Panc1 (cell line): ENCODE measurements around the gene GRIK3. TPM values are rescaled to one million over a fixed set of nuclear protein-coding genes. Genes with fewer than 3 reads are reported as not detected.

ENCODE experiments used
- ATAC-seq: fragments of 200-7000 bp; cut with Tn5 transposase; 2 replicates; pipeline ENCODE4 v1.9.1; 2020; ENCODE audit warnings: mild to moderate bottlenecking, moderate library complexity
- BruUV-seq: library from RNA; stranded (reverse); fragments of 400-500 nt; replicated peaks from 2 replicates; lab custom pipeline; 2021; lab: Mats Ljungman, UMichigan
- CTCF ChIA-PET: fragments of 300-600 bp; sonication (Branson Sonifier 250); formaldehyde crosslinking; loops from one replicate; lab custom pipeline; 2022; ENCODE audit warnings: antibody characterized with exemption; lab: Charles Lee
- POLR2A ChIA-PET: fragments of 300-600 bp; sonication (Branson Sonifier 250); formaldehyde crosslinking; loops from one replicate; lab custom pipeline; 2022; ENCODE audit warnings: antibody characterized with exemption; lab: Charles Lee
- DNase-seq: peaks from one replicate; pipeline ENCODE4 v3.0.0-alpha.2; 2010; ENCODE audit warnings: low read depth, low spot score
- H3K27ac ChIP-seq: 2 replicates; pipeline ENCODE4 v1.5.1; 2011; ENCODE audit warnings: mild to moderate bottlenecking, low read length, inconsistent platforms
- H3K27me3 ChIP-seq: fragments of 200-500 bp; sonication (Bioruptor generic); 2 replicates; pipeline ENCODE4 v1.6.0; 2014; ENCODE audit warnings: low read length, inconsistent platforms; ENCODE audit not compliant: control insufficient read depth, insufficient read depth
- H3K36me3 ChIP-seq: fragments of 200-500 bp; sonication (Bioruptor generic); 2 replicates; pipeline ENCODE4 v1.5.1; 2014; ENCODE audit warnings: inconsistent platforms, mild to moderate bottlenecking, low read length, moderate library complexity; ENCODE audit not compliant: control insufficient read depth, insufficient read depth
- H3K4me1 ChIP-seq: 2 replicates; pipeline ENCODE4 v1.5.1; 2011; ENCODE audit warnings: inconsistent platforms, mild to moderate bottlenecking, low read length, moderate library complexity; ENCODE audit not compliant: control insufficient read depth, insufficient read depth
- H3K4me3 ChIP-seq, 2 experiments: 2 replicates each; pipeline ENCODE4 v1.5.1; 2011 to 2012; ENCODE audit warnings: low read depth in 2 of 2, low read length in 2 of 2, mild to moderate bottlenecking in 2 of 2, inconsistent platforms in 1 of 2, moderate library complexity in 1 of 2
- H3K9me3 ChIP-seq: fragments of 200-500 bp; sonication (Bioruptor generic); 2 replicates; pipeline ENCODE4 v1.5.1; 2014; ENCODE audit warnings: low read depth, mild to moderate bottlenecking, inconsistent platforms, low read length, moderate library complexity; ENCODE audit not compliant: control insufficient read depth, insufficient read depth
- POLR2AphosphoS5 ChIP-seq: IDR thresholded peaks from 2 replicates; pipeline ENCODE4 v1.6.1; 2012; ENCODE audit warnings: mild to moderate bottlenecking, low read depth, low read length, moderate library complexity
- SIN3A ChIP-seq: IDR thresholded peaks from 2 replicates; pipeline ENCODE4 v1.6.1; 2012; ENCODE audit warnings: low read depth, mild to moderate bottlenecking, low read length, moderate library complexity, borderline replicate concordance; ENCODE audit not compliant: insufficient read depth
- TCF7L2 ChIP-seq: IDR thresholded peaks from 2 replicates; pipeline ENCODE4 v1.6.1; 2011; ENCODE audit warnings: mild to moderate bottlenecking, low read depth, low read length, inconsistent platforms
- in situ Hi-C: cut with HindIII; loops from 2 replicates; pipeline ENCODE4 v1.10.0; 2016; ENCODE audit warnings: low sequenced_read_pairs, low pct_unique_long_range_greater_than_20kb
- intact Hi-C: fragments of 100-400 bp; cut with micrococcal nuclease; formaldehyde crosslinking; loops from one replicate; pipeline ENCODE4 v1.10.0; 2022; ENCODE audit not compliant: unreplicated experiment
- total RNA-seq: library from RNA; stranded (reverse); gene quantifications from one replicate; pipeline ENCODE4 v1.2.1, GENCODE V29; 2021; ENCODE audit not compliant: unreplicated experiment
- TF ChIP-seq, protein P1 (sequence below): fragments of 450-650 bp; IDR thresholded peaks from 2 replicates; pipeline ENCODE4 v1.5.1; 2017; ENCODE audit warnings: mild to moderate bottlenecking
- TF ChIP-seq, protein P2 (sequence below), 2 experiments: IDR thresholded peaks; 2 replicates each; pipeline ENCODE4 v1.6.1; 2011 to 2012; ENCODE audit warnings: low read depth in 2 of 2, control low read depth in 1 of 2, low read length in 1 of 2, mild to moderate bottlenecking in 1 of 2, moderate library complexity in 1 of 2; ENCODE audit not compliant: insufficient read depth in 1 of 2

The GRIK3 gene
- total RNA-seq, 1 experiment from 2014 or later, result not detected

DNA sequence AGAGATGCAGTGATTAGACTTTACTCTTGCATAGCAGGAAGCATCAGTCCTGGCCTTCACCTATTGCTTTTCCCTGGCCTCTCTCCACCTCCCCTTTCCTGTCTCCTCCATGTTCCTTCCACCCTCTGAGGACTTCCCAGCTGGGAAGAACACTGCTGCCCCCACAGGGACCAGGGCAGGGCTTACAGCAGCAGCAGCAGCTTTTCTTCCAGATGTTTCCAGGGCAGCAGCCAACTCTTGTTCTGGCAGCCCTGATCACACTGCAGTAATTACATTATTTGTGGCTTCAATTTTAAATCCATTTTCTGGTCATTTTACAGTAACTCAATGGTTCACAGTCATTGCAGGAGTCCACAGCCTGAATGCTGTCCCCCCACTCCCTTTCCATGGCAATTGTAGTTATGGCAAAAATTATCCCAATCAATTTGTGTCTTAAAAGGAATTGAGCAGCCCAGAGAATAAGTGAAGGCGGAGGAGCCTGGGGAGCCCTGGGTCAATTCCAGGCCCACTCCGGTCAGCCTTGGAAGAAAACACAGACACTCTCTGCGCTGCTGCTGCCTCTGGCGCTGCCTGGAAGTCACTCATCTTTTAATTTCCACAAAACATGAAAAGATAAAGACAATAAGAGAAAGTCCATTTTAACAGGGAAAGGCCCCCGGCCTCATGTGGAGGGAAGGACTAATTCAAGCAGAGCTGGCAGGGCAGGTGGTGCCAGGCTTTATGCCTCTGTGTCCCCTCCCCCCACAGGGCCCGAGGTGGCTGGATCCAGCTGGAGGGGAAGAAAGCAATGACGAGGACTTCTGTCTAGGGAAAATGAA is 148.6 kb downstream of the GRIK3 start:
- H3K9me3 ChIP-seq, result no peaks in the 10 kb centered on the region
- in situ Hi-C loops (no loop called here), intact Hi-C loops (no loop called here)
- BruUV-seq, result no TSS peak
- TF ChIP-seq, protein P1, sequence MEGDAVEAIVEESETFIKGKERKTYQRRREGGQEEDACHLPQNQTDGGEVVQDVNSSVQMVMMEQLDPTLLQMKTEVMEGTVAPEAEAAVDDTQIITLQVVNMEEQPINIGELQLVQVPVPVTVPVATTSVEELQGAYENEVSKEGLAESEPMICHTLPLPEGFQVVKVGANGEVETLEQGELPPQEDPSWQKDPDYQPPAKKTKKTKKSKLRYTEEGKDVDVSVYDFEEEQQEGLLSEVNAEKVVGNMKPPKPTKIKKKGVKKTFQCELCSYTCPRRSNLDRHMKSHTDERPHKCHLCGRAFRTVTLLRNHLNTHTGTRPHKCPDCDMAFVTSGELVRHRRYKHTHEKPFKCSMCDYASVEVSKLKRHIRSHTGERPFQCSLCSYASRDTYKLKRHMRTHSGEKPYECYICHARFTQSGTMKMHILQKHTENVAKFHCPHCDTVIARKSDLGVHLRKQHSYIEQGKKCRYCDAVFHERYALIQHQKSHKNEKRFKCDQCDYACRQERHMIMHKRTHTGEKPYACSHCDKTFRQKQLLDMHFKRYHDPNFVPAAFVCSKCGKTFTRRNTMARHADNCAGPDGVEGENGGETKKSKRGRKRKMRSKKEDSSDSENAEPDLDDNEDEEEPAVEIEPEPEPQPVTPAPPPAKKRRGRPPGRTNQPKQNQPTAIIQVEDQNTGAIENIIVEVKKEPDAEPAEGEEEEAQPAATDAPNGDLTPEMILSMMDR, result no peak
- no peak for TF ChIP-seq POLR2AphosphoS5
- TF ChIP-seq, protein P2, sequence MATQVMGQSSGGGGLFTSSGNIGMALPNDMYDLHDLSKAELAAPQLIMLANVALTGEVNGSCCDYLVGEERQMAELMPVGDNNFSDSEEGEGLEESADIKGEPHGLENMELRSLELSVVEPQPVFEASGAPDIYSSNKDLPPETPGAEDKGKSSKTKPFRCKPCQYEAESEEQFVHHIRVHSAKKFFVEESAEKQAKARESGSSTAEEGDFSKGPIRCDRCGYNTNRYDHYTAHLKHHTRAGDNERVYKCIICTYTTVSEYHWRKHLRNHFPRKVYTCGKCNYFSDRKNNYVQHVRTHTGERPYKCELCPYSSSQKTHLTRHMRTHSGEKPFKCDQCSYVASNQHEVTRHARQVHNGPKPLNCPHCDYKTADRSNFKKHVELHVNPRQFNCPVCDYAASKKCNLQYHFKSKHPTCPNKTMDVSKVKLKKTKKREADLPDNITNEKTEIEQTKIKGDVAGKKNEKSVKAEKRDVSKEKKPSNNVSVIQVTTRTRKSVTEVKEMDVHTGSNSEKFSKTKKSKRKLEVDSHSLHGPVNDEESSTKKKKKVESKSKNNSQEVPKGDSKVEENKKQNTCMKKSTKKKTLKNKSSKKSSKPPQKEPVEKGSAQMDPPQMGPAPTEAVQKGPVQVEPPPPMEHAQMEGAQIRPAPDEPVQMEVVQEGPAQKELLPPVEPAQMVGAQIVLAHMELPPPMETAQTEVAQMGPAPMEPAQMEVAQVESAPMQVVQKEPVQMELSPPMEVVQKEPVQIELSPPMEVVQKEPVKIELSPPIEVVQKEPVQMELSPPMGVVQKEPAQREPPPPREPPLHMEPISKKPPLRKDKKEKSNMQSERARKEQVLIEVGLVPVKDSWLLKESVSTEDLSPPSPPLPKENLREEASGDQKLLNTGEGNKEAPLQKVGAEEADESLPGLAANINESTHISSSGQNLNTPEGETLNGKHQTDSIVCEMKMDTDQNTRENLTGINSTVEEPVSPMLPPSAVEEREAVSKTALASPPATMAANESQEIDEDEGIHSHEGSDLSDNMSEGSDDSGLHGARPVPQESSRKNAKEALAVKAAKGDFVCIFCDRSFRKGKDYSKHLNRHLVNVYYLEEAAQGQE (IDR thresholded peaks at IDR 0.05; ENCODE audit: insufficient read depth in 1 of 2, low read depth in 2 of 2, low read length in 1 of 2), result no peak
- no peak for TF ChIP-seq TCF7L2
- no peak for TF ChIP-seq SIN3A
- ATAC-seq, result no peak
- CTCF ChIA-PET, result no interaction called here
- POLR2A ChIA-PET, result no interaction called here
- DNase-seq, result no peak
- H3K4me3 ChIP-seq, result no peak overlapping the region
- no peak overlapping the region for H3K27ac ChIP-seq
- peaks cover 9% of the 10 kb centered on the region for H3K27me3 ChIP-seq
- no peaks in the 10 kb centered on the region for H3K4me1 ChIP-seq
- no peaks in the 10 kb centered on the region for H3K36me3 ChIP-seq

DNA sequence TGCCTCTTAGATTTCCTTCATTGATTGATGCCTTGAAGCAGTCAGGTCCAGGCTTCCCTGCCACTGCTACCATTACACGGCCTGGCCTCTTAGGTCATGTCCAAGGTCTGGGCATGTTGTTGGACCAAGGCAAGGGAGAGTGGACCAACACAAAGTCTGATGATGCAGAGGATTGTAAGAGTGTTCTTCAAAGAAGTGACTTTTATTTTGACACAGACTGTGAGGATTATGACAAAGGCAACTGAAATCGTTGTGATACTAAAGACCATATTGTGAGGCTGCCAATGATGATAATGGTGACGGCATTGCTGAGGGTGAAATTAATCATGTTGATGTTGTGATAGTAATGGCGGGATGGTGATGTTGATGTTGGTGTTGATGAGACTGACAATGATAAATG is 149.5 kb downstream of the GRIK3 start:
- no peaks in the 10 kb centered on the region for H3K36me3 ChIP-seq
- no peak for ATAC-seq
- TF ChIP-seq SIN3A, result no peak
- TF ChIP-seq POLR2AphosphoS5, result no peak
- TF ChIP-seq, protein P1, result no peak
- TF ChIP-seq, protein P2 (IDR thresholded peaks at IDR 0.05; ENCODE audit: insufficient read depth in 1 of 2, low read depth in 2 of 2, low read length in 1 of 2), result no peak
- TF ChIP-seq TCF7L2, result no peak
- in situ Hi-C loops (no loop called here), intact Hi-C loops (no loop called here)
- peaks cover 9% of the 10 kb centered on the region for H3K27me3 ChIP-seq
- ChIA-PET CTCF (no interaction called here), POLR2A (no interaction called here)
- H3K9me3 ChIP-seq, result no peaks in the 10 kb centered on the region
- no peak overlapping the region for H3K27ac ChIP-seq
- no peak overlapping the region for H3K4me3 ChIP-seq
- H3K4me1 ChIP-seq, result no peaks in the 10 kb centered on the region
- BruUV-seq, result no TSS peak
- DNase-seq, result no peak
